Ecto neural progenitor cell (in vitro differentiated cells): ENCODE measurements around the gene IFT43.

Experiments used
- DNase-seq: peaks from one replicate; pipeline ENCODE4 v3.0.0-alpha.2; 2018; ENCODE audit warnings: low spot score

The IFT43 gene

DNA sequence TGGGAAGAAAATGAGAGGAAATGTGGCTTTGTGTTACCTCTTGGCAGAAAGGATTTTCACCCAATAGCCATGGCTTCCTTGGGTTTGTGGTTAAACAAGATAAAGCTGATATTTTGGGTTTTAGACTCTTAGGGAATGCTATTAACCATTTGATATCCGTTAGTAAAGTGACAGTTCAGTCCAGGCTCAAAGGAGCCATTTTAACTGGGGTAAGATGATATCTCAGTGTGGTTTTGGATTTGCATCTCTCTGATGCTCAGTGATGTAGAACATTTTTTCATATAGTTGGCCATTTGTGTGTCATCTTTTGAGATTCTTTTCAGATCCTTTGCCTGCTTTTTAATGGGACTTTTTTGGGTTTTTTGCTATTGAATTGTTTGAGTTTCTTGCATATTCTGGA, 30.1 kb downstream of the IFT43 start:
- DNase-seq = no peak

DNA sequence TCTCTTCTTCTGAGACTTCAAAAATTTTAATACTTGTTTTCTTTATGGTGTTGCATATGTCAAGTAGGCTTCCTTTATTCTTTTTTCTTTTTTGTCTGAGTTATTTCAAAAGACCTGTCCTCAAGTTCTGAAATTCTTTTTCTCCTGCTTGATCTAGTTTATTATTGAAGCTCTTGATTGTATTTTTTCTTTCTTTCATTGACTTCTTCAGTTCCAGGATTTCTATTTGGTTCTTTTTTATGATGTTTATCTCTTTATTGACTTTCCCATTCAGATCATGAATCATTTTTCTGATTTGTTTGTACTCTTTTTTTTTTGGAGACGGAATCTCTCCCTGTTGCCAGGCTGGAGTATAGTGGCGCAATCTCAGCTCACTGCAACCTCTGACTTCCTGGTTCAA, 34.1 kb downstream of the IFT43 start:
- no peak for DNase-seq

DNA sequence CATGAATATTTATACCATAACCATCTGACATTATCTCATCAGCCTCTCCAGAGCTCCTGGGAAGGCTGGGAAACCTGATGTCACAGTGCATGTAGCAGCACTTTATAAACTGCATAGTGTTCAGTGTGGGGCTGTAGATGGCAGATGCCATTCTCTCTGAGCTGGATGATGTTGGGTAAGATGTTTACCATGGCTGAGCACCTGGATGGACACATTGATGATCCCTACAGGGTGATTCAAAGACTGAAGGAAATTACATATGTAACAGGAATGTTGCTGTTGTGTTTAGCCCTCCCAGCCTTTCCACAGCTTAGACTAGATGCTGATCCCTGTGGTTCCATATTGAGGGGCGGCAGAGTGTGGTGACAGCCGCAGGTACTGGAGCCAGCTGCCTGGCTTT, 37.4 kb downstream of the IFT43 start:
- no peak for DNase-seq

DNA sequence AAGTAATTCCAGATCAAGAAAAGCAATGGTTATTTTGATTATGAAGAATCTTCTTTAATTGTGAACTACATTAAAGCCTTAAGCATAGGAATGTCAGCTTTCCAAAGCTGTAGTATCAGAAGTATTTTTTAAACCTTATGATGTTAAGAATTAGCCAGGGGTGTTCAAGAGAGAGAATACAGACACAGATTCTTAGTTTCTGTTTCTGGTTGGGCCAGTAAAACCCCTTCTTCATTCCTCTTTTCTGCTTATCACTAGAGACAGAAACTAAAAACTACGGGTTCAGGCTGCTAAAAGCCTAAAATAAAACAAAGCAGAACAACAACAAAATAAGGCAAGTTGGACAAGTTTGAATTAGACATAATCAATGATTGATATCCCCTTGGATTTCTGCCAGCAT, 38.2 kb downstream of the IFT43 start:
- DNase-seq = no peak

DNA sequence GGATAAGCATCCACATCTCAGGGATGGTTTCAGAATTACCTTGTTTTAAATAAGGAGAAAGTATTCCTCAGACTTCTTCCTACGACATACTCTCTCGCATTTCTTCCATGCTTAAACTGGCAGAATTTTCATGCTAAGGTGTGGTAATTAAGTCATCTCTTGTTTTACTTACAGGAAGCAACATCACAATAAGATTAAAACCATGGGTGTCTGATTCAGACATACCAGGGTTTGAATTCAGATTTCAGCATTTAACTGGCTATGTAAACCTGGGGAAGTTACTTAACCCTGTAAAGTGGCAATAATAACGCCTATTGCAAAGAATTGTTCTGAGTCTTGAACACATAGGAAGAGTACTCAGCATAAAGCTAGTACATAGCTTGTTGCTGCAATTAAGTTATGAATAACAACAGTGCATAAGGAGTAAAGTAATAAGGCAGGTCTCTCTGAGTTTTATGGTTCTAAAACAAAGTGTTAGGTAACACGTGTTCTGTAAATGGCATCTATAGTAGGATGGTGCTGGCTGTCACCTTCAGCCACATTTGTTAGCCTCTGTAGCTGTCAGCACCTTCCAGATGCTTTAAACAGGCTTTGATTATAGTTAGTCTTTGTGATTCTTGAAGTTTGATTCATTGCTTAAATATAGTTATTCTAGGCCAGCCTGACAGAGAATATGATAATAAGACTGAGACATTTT, 38.8 kb downstream of the IFT43 start:
- no peak for DNase-seq

DNA sequence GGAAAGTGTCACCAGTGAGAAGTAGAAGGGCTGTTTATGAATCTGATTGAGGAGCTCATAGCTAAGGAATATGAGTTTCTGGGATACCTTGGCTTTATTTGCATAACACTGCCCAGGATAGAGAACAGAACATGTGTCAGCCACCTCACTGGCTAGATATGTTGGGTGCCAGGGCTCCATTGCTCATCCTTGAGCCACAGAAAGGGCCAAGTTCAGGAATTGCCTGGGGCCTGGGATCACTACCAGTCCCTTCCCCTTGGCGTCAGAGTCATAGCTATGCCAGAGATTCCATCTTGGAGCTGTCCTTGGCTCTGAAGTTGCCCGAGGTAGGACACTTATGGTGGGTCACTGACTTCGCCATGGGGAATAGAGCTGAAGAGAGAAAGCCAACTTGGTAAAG, 49.0 kb downstream of the IFT43 start:
- no peak for DNase-seq

DNA sequence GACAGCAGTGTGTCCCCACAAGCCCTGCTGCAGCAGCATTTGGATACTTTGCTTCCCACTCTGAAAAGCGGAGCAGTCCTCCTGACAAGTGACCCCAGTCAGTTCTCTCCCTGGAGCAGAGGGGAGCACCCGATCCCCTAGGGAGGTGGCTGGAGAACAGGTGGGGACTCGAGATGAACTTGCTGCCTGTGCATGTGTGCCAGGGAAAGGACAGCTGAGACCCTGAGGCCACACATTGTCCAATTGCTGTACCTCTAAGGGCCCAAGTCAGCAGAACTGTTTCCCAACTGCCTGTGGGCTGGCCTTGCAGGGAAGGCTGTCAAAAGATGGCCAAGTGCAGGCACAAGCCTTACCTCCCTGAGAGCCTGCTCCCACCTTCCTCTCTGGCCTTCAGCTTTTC, 55.1 kb downstream of the IFT43 start:
- no peak for DNase-seq

DNA sequence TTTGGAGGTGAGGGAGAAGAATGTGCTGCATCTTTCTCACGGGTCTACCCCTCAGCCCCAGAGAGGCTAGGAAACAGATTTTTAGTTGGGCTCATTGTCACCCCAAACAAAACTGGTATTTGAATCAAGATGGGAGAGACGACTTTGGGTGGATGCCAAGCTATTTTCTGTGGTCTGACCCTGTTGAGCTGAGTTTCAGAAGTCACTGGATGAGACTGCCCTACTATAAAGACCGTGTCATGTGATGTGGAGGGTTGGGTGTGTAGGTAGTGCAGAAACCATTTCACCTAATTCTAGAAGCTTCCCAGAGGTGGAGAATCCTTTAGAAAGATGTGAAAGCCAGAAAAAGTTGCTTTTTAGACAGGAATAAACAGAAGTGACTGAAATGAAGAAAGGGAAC, 60.2 kb downstream of the IFT43 start:
- no peak for DNase-seq

DNA sequence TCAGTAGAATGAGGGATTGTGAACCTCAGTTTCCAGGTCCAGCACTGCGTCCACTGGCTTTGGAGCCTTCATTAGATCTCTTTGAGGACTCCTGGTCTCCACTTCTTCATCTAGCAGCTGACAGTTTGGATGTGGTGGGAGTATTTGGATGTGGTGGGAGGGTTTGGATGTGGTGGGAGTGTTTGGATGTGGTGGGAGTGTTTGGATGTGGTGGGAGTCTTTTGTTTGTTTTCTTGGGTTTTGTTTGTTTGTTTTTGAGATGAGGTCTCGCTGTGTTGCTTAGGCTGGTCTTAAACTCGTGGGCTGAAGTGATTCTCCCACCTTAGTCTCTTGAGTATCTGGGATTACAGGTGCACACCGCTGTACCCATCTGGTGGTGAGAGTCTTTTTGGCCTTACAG, 64.7 kb downstream of the IFT43 start:
- no peak for DNase-seq

DNA sequence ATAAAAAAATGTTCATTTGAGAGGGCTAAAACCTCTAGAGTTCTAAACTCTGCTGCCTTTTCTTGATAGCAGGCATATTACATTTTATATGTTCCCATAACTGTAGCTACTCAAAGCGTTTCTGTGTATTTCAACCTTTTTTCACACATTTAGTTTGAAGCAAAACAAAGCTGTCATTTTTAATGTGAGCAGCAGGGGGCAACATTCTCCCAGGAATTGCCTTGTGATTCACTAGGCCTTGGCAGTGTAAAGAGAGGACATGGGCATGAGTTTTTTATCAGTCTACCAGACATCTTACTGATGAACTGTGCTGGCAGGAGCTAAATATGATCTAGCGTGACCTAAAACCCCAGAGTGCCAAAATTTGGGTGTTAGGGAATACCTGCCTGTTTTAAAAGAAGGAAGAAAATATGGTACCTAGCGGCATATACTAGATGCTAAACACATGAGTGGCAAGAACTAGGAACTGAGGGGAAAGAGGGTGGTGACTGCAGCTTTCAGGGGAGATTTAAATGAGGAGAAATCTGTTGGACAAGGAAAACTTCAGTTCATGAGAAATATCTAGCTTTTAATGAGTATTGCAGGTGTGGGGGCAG, 65.3 kb downstream of the IFT43 start:
- peak; percentile 62 for DNase-seq

DNA sequence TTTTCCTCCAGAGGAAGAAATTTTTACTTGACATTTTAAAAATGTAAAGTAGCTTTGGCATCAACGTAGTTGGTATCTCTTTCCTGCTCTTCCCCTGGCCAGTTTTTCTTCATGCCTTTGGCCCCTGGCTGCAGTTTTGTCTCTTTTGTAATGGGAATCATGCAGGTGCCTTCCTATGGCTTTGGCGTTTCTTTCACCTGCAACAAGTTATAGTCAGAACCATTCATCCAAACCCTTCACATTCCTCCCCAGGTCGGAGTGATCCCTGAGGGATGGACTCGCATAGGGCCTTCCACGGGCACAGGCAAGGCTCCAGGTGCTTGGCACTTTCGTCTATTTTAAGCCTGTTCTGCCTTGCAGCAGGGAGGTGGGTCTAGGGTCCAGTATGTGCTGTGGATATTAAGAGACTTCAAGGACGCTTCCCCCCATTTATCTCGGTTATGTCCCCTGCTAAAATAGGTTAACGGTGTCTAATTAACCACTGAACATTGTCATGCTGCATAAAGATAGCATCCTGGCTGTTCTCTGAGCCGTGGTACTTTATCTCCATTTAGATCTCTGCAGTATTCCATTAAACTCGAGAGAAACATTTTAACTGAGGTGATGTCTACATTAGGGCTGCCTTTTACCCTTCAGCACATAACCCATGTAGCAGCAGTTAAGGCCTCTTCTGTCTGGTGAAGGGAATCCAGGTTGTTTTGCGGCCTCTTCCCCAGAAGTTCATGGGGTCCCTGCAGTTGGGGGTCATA, 66.3 kb downstream of the IFT43 start:
- DNase-seq = no peak

DNA sequence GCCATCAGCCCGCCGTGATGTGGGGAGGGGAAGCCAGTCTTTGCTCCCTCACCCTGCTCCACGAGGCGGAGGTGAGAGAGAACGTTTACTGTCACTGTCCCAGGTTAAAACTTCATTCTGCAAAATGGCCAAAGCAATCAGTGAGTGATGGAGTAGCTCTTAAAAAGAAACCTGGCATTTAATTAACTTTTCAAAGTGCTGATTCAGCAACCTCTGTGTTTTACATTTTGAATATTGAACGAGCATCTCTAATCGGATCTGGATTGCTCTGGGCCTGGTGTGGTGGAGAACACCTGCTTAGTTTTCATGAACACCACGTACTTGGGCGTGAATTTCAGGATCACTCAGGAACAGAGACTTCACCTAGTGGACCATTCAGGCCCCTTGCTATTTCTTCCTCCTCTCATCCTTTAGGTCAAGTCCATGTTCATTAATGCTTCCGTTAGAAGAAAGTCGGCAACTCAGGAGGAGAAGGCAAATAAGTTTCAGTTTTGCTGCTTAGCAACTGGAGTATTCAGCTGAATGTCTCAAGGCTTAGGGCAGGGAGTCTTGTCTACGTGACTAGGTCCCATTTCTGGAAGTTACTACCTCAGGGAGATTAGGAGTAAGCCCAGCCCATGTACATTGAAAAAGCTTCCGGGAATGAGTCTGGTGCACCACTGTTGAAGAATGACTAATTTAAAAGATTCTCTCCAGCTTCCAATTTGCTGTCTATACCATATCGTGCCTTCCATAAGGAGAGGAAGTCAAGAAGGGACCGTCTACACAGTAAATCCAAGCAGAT, 68.2 kb downstream of the IFT43 start:
- DNase-seq = no peak

DNA sequence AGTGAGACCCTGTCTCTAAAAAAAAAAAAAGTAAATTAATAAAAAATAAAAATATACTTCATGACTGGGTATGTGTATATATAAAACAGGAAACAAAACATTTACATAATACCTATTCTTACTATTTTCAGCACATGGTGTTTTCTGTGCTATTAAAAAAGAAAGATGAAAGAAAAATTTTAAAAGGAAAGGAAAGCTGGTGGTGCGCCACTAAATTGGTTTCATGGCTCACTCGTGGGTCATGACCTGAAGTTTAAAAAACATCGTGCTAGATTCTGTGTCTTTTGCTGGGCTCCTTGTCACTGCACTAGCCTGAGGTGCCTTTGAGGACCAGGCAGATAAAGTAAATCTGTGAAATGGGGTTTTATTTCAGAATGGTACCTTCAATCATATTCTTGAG, 69.8 kb downstream of the IFT43 start:
- DNase-seq = no peak

DNA sequence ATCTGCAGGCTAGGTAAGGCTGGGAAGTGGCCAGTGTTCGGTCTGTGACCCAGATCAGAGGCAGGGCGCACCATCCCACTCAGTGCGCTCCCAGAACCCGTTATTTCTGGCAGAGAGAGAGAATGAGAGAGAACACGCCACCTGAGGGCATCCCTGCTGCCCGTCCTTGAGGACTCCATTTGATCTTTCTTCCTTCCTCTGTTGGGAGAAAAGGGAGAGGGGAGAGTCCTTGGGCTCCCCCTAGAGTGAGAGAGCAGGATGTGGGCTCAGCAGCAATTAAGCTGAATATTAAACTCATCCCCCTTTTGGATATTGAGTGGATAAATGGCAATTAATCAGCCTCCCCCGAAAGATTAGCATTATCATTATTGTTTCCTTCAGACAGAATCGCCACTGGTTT, 70.6 kb downstream of the IFT43 start:
- no peak for DNase-seq

DNA sequence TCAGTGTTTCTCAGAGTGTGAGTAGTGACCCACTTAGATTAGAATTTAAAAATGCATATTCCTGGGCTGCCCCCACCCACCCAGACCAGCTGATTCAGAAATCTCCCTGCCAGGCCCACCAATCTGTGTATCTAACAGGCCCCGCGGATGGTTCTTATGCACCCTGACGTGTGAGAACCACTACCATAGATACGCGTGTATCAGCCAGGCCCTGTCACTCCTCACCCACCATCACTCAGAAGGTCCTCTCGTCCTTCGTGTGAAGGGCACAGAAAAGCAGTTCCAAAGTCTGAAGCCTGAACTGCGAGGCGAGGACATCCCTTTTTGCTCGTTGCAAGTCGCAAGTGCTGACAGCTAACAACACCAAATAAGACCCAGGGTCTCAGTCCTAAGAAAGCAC, 72.4 kb downstream of the IFT43 start:
- no peak for DNase-seq

DNA sequence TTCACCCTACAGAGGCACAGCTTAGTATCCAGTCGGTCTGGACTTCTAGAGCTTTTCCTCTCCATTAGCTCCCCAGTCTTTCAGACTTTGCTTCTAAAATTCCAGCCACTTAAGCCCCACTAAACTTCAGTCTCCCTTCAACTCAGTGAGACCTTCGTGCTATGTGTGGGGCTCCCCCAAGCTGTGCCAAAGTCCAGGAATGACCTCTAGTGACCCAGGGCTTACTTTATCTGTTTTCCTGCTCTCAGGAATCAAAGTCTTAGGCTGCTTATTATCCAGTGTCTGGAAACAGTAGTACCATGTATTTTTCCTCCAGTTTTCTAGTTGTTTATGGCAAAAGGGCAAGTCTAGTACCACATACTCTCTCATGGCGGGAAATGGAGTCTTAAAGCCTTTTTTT, 77.8 kb downstream of the IFT43 start:
- no peak for DNase-seq

DNA sequence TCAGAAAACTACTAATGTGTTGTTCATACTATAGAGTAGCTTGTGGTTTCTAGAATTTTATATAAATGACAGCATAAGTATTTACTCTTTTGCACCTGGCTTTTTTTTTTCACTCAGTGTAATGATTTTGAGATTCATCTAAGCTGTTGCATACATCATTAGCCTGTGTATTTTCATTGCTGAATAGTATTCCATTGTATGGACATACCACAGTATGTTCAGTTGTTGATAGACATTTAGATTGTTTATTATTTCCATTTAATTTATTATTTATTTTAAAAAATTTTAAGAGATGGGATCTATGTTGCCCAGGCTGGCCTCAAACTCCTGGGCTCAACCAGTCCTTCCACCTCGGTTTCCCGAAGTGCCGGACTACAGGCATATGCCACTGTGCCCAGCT, 80.0 kb downstream of the IFT43 start:
- DNase-seq = no peak

DNA sequence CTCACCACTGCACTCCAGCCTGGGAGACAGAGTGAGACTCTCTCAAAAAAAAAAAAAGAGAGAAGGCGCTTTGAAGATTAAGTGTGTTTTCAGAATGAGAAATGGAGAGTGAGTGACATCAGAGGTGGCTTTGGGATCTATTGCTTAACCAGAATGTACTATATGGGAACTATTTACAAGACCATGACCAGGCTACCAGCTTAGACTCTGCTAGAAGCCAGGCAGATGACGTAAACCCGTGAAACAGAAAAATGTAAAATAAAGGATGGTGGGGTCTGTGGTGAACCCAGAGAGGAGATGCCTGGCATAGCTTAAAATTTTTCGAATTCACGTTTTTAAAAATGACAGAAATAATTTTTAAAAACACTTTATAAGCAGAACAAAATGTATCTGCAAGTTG, 82.0 kb downstream of the IFT43 start:
- DNase-seq = no peak

DNA sequence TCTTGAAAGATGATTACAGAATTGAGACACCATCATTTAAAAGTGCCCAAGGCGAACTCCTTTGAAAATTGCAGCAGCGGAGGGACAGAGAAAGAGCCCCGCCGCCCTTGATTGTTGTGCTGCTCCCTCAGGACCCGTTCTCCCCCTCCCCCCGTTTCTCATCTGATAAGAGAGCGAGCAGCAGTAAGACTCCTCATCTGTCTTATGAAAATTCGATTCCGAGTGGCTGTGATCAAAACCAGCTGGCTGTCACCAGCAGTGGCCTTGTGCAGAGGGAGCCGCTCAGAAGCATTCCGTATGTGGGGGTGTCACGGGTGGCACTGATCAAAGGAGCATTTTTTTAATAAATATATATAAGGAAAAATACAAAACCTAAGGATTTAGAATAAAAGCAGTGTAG, 88.2 kb downstream of the IFT43 start:
- no peak for DNase-seq

DNA sequence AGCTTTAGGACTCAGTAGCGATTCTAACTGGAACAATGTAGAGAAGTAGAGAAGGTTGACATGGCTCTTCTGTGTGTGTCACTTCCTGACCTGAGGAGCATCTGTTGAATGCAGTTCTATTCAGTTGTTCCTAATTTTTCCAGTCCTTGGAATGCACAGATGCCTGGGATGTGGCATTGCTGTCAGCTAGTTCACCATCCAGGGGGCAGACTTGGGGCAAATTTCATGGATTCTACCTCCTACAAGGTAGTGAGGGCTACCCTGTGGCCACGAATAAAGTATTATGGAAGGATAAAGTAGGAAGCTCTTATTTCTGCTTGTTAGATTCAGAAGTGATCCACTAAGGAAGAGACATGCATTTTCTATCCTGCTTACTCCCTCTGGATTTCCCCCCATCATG, 91.8 kb downstream of the IFT43 start:
- DNase-seq = no peak

DNA sequence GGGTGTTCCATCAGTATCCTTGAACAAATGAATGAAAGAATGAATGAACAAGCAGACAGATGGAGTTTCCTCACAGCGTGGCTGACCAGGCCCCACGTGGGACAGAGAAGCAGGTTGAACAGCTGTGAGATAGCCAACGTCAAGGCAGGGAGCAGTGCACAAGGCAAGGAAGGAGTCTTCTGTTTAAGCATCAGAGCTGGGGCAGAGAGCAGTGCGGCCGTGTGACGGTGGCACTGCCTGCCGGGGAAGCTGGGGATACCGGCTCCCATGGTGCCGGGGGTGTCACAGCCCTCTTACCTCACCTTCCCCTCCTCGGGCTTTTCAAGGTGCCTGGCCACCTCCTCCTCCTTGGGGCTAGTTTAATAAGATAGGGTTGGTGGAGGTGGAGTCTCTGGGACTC, 92.9 kb downstream of the IFT43 start:
- DNase-seq = no peak

DNA sequence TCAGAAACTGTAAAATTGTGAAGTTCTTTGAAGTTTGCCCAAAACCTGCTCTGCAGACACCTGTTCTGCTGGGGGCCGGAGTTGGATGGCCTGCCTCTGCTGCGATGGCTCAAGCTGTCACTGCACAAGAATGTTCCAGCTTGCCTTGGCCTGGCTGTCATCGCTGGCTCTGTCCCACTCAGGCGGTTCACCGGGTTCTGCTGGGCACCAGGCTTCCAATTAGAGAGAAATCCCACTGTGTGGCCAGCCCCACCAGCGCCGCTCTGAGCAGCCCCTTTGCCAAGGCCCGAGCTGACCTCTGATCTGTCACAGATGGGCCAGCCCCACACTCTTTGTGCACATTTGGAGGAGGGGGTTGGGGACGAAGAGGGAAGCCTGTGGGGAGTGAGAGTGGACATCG, 94.5 kb downstream of the IFT43 start:
- no peak for DNase-seq

DNA sequence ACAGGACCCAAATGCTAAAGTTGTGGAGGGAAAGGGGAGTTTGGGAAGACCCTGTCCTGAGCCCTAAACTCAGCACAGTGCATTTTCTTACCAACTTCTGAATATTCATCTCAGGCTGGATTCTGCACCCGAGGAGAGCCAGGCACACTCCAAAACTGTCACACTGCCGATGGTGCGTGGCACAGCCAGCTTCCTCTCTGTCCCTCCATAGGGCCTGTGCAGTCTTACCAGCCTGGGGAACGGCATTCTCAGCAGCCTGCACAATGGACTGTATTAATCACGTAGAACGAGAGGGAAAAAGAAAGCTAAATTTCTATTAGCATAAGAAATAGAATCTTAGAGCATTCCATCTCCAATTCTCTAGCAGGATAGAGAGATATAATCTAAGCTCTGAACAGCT, 94.9 kb downstream of the IFT43 start:
- no peak for DNase-seq
